Measurements from ENCODE around the gene STK10. TPM values are rescaled to one million over a fixed set of nuclear protein-coding genes. Genes with fewer than 3 reads are reported as not detected.
A peak's percentile ranks its signal among the peaks of the same experiment; 100 is the strongest.

The STK10 gene
- total RNA-seq, 2 experiments from 2014 or later: 211 to 229 TPM

DNA sequence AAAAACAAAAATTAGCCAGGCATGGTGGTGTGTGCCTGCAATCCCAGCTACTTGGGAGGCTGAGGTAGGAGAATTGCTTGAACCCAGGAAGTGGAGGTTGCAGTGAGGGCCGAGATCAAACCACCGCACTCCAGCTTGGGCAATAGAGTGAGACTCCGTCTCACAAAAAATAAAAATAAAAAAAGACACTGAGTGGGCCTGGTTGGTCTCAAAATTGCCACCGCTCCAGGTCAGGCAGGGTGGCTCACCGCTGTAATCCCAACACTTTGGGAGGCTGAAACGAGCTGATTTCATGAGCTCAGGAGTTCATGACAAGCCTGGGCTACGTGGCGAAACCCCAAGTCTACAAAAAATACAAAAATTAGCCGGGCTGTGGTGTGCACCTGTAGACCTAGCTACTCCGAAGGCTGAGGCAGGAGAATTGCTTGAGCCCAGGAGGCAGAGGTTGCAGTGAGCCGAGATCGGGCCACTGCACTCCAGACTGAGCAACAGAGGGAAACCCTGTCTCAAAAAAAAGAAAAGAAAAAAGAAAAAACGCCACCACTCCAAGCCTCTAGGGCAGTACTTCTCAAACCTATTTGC, 1.8 kb downstream of the STK10 start:
- ChIA-PET POLR2A (interaction anchor here (0.9 to 9.0 kb wide), 16 partner anchors 10 to 584 kb away, joined by 3 to 592 read pairs (median 6); partner anchors contain the start of gene FBXW11), CTCF (interaction anchor here (0.6 to 6.3 kb wide), 7 partner anchors 8 to 591 kb away, joined by 3 to 85 read pairs (median 5); no protein-coding TSS in a partner anchor)
- Histone ChIP-seq H3K9me3 (ENCODE audit: control insufficient read depth in 1 of 2, insufficient read depth in 1 of 2, low read length in 2 of 2) (no peaks in the 10 kb centered on the region), H3K36me3 (ENCODE audit: insufficient read depth, low read length) (peaks cover 24% of the 10 kb centered on the region), H3K27ac (ENCODE audit: low read depth in 1 of 2, low read length in 2 of 2) (peak overlapping the region; percentile 89 to 98), H3K27me3 (ENCODE audit: control insufficient read depth in 1 of 2, insufficient read depth in 2 of 2, low read length in 2 of 2) (no peaks in the 10 kb centered on the region), H3K4me3 (ENCODE audit: low read length) (peak overlapping the region; percentile 99), H3K4me1 (ENCODE audit: insufficient read depth, low read length) (peaks cover 58% of the 10 kb centered on the region)
- TF ChIP-seq, protein P1, sequence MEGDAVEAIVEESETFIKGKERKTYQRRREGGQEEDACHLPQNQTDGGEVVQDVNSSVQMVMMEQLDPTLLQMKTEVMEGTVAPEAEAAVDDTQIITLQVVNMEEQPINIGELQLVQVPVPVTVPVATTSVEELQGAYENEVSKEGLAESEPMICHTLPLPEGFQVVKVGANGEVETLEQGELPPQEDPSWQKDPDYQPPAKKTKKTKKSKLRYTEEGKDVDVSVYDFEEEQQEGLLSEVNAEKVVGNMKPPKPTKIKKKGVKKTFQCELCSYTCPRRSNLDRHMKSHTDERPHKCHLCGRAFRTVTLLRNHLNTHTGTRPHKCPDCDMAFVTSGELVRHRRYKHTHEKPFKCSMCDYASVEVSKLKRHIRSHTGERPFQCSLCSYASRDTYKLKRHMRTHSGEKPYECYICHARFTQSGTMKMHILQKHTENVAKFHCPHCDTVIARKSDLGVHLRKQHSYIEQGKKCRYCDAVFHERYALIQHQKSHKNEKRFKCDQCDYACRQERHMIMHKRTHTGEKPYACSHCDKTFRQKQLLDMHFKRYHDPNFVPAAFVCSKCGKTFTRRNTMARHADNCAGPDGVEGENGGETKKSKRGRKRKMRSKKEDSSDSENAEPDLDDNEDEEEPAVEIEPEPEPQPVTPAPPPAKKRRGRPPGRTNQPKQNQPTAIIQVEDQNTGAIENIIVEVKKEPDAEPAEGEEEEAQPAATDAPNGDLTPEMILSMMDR (IDR thresholded peaks at IDR 0.05): no peak
- Mint-ChIP-seq H3K27me3 (no peaks in the 10 kb centered on the region), H3K9me3 (no peaks in the 10 kb centered on the region), H3K4me3 (peak overlapping the region; percentile 100), H3K27ac (peak overlapping the region; percentile 98), H3K4me1 (ENCODE audit: low read depth) (peaks cover 57% of the 10 kb centered on the region), H3K36me3 (ENCODE audit: low read depth) (peaks cover 56% of the 10 kb centered on the region)
- ATAC-seq (ENCODE audit: poor library complexity) (no peak), DNase-seq (peak in 1 of 14 experiments; percentile 40)
- intact Hi-C loops (cut with DNase I, micrococcal nuclease): loop anchor here (1.0 to 10.0 kb wide), 9 partner anchors 11 to 869 kb away; partner anchors contain the start of genes CREBRF (in 1 of the 2), DUSP1 (in 1 of the 2) and FBXW11 (in 1 of the 2)

DNA sequence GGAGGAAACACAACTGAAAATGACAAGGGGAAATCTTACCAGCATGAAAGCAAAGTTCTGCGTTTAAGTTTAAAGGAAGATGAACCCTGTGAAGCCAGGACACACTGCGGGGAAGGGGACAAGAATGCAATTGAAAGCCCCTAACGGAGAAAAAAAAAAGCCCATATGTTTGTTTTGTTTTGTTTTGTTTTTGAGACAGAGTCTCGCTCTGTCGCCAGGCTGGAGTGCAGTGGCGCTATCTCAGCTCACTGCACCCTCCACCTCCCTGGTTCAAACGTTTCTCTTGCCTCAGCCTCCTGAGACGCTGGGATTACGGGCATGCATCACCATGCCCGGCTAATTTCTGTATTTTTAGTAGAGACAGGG, 2.9 kb downstream of the STK10 start:
- intact Hi-C loops (cut with DNase I, micrococcal nuclease): loop anchor here (1.0 to 10.0 kb wide), 6 partner anchors 11 to 870 kb away; partner anchors contain the start of genes CREBRF (in 1 of the 2), DUSP1 (in 1 of the 2) and FBXW11 (in 1 of the 2)
- CTCF ChIA-PET: interaction anchor here (6.3 kb wide), 1 partner anchor 11 kb away, joined by 85 read pairs; no protein-coding TSS in a partner anchor
- H3K4me1 ChIP-seq (ENCODE audit: insufficient read depth, low read length): peaks cover 69% of the 10 kb centered on the region
- no peak for ATAC-seq (ENCODE audit: poor library complexity)
- peak in 4 of 14 experiments; percentile 33 to 73 (median 59) for DNase-seq
- no peaks in the 10 kb centered on the region for H3K9me3 ChIP-seq (ENCODE audit: control insufficient read depth in 1 of 2, insufficient read depth in 1 of 2, low read length in 2 of 2)
- peaks cover 63% of the 10 kb centered on the region for H3K36me3 Mint-ChIP-seq (ENCODE audit: low read depth)
- no peaks in the 10 kb centered on the region for H3K9me3 Mint-ChIP-seq
- H3K27ac Mint-ChIP-seq: peak overlapping the region; percentile 98
- peak overlapping the region; percentile 99 for H3K4me3 ChIP-seq (ENCODE audit: low read length)
- POLR2A ChIA-PET: interaction anchor here (0.9 to 9.0 kb wide), 10 partner anchors 9 to 178 kb away, joined by 3 to 592 read pairs (median 34); partner anchors contain the start of gene FBXW11
- H3K4me3 Mint-ChIP-seq: peak overlapping the region; percentile 100
- no peaks in the 10 kb centered on the region for H3K27me3 ChIP-seq (ENCODE audit: control insufficient read depth in 1 of 2, insufficient read depth in 2 of 2, low read length in 2 of 2)
- H3K4me1 Mint-ChIP-seq (ENCODE audit: low read depth): peaks cover 65% of the 10 kb centered on the region
- H3K27ac ChIP-seq (ENCODE audit: low read depth in 1 of 2, low read length in 2 of 2): peak overlapping the region; percentile 89 to 98
- no peaks in the 10 kb centered on the region for H3K27me3 Mint-ChIP-seq
- H3K36me3 ChIP-seq (ENCODE audit: insufficient read depth, low read length): peaks cover 30% of the 10 kb centered on the region
- TF ChIP-seq, protein P1 (IDR thresholded peaks at IDR 0.05): no peak

DNA sequence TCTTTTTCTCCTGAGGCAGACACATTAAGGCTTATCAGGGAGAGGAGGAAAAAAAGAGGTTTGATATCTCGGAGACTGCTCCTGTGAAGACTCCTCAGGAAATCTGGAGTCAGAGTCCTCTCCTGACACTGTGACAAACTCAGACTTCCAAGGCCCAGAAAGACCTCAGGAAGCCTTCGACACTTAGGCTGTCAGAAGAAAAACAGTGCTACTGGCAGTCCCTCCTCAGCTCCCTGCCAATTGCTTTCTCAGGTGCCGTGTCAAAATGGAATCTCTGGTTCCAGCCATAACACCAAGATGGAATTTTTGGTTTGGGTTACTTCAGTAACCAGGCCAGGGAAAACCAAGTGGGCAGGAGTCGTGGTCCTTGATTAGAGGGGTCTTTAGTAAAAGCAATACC, 4.1 kb downstream of the STK10 start:
- no peaks in the 10 kb centered on the region for H3K9me3 ChIP-seq (ENCODE audit: control insufficient read depth in 1 of 2, insufficient read depth in 1 of 2, low read length in 2 of 2)
- Mint-ChIP-seq H3K4me1 (ENCODE audit: low read depth) (peaks cover 77% of the 10 kb centered on the region), H3K27ac (peak overlapping the region; percentile 98), H3K36me3 (ENCODE audit: low read depth) (peaks cover 73% of the 10 kb centered on the region), H3K4me3 (peak overlapping the region; percentile 100), H3K9me3 (no peaks in the 10 kb centered on the region), H3K27me3 (no peaks in the 10 kb centered on the region)
- peak overlapping the region; percentile 89 to 98 for H3K27ac ChIP-seq (ENCODE audit: low read depth in 1 of 2, low read length in 2 of 2)
- ChIA-PET CTCF (interaction anchor here (6.3 kb wide), 1 partner anchor 10 kb away, joined by 85 read pairs; no protein-coding TSS in a partner anchor), POLR2A (interaction anchor here (1.1 to 9.0 kb wide), 4 partner anchors 8 to 117 kb away, joined by 3 to 592 read pairs (median 28); no protein-coding TSS in a partner anchor)
- no peaks in the 10 kb centered on the region for H3K27me3 ChIP-seq (ENCODE audit: control insufficient read depth in 1 of 2, insufficient read depth in 2 of 2, low read length in 2 of 2)
- peak overlapping the region; percentile 99 for H3K4me3 ChIP-seq (ENCODE audit: low read length)
- intact Hi-C loops (cut with DNase I, micrococcal nuclease): loop anchor here in 1 of 2 experiments (10.0 kb wide), 2 partner anchors 591 to 871 kb away; partner anchors contain the start of genes CREBRF and DUSP1
- H3K36me3 ChIP-seq (ENCODE audit: insufficient read depth, low read length): peaks cover 30% of the 10 kb centered on the region
- DNase-seq (no peak), ATAC-seq (ENCODE audit: poor library complexity) (no peak)
- peaks cover 81% of the 10 kb centered on the region for H3K4me1 ChIP-seq (ENCODE audit: insufficient read depth, low read length)
- TF ChIP-seq, protein P1 (IDR thresholded peaks at IDR 0.05): no peak
